Upper lobe of left lung (tissue), 6 donors: ENCODE data around the gene CASP8. TPM values are rescaled to one million over a fixed set of nuclear protein-coding genes. Genes with fewer than 3 reads are reported as not detected.

Experiments
- ATAC-seq, 2 donors: fragments of 200-7000 bp; cut with Tn5 transposase; one replicate each; pipeline ENCODE4 v1.9.1; 2022; ENCODE audit warnings: mild to moderate bottlenecking in 2 of 2, moderate library complexity in 2 of 2; ENCODE audit not compliant: low FRiP score in 2 of 2
- DNase-seq, 2 donors: peaks; one replicate each; pipeline ENCODE4 v3.0.0-alpha.2; 2019 to 2020
- H3K27ac ChIP-seq, 4 donors: fragments of 200-600 bp; sonication (generic); one replicate each; pipeline ENCODE4 v1.5.1; 2016 to 2019
- H3K27me3 ChIP-seq, 4 donors: fragments of 200-600 bp; sonication (generic); one replicate each; pipeline ENCODE4 v1.5.1; 2017 to 2019
- H3K36me3 ChIP-seq, 4 donors: fragments of 200-600 bp; sonication (generic); one replicate each; pipeline ENCODE4 v1.5.1; 2016 to 2019
- H3K4me1 ChIP-seq, 4 donors: fragments of 200-600 bp; sonication (generic); one replicate each; pipeline ENCODE4 v1.5.1; 2018 to 2019
- H3K4me3 ChIP-seq, 4 donors: fragments of 200-600 bp; sonication (generic); one replicate each; pipeline ENCODE4 v1.5.1; 2017 to 2019; ENCODE audit warnings: mild to moderate bottlenecking in 2 of 4, moderate library complexity in 1 of 4
- H3K9me3 ChIP-seq, 4 donors: fragments of 200-600 bp; sonication (generic); one replicate each; pipeline ENCODE4 v1.5.1; 2018 to 2019
- EP300 ChIP-seq, 4 donors: sonication (generic); formaldehyde crosslinking; IDR thresholded peaks; one replicate each; pipeline ENCODE4 v1.5.1; 2017; ENCODE audit warnings: antibody characterized with exemption in 4 of 4, control low read depth in 2 of 4
- POLR2A ChIP-seq, 4 donors: fragments of 450-650 bp; IDR thresholded peaks; one replicate each; pipeline ENCODE4 v1.5.1; 2016 to 2017; ENCODE audit warnings: antibody characterized with exemption in 4 of 4, mild to moderate bottlenecking in 2 of 4
- POLR2AphosphoS5 ChIP-seq, 2 donors: sonication (generic); formaldehyde crosslinking; IDR thresholded peaks; one replicate each; pipeline ENCODE4 v1.5.1; 2017; ENCODE audit warnings: antibody characterized with exemption in 2 of 2
- WGBS, 2 donors: methylation state at CpG; one replicate each; pipeline ENCODE4 v1.1.5; 2017 to 2018; 5-methylcytosine and 5-hydroxymethylcytosine counted together
- total RNA-seq, 6 donors: library from RNA; depleted of rRNA in 4 of 6; stranded (reverse); fragments of >200 nt in 4 of 6; gene quantifications; one replicate each; pipeline versions ENCODE4 v1.1.0 to v1.2.1, GENCODE V29; 2016 to 2021
- TF ChIP-seq, protein P1 (sequence below), 6 experiments: fragments of 450-650 bp in 4 of 6; fragments of 200-600 bp in 2 of 6; sonication (generic) in 2 of 6; IDR thresholded peaks; one replicate each; pipeline ENCODE4 v1.5.1; 2016 to 2019; ENCODE audit warnings: antibody characterized with exemption in 6 of 6
- donor health status: DM: no; HTN: no; CAD: no; lungs with moderate emphysema.
- donor health status: DM: no; HTN: yes; CAD: no; lungs with severe emphysema.

CASP8 gene
- total RNA-seq, 6 donors from 2014 or later, result 23.7 to 81.7 (median 40.6) TPM

DNA sequence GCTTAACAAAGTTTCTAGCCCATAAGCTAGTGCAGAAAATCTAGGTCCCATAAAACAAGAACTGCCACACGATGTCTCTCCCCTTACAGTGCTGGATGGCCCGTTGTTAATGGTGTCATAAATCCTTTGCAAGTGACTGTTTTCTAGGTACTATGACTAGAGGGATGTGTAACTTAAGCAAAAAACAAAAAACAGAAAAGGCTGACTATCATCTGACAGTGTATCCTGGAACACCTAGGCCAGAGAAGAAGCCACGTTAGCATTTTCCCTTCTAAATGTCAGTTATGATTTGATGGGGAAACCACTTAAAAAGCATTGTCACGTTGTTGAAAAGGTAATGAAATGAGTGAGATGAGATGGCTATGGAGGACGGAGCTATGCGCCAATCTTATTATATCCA, 2.4 kb downstream of the CASP8 start:
- Histone ChIP-seq H3K9me3 (no peaks in the 10 kb centered on the region), H3K4me3 (peak overlapping the region in 1 of 4 donors; percentile 11), H3K36me3 (peaks cover 0 to 15% (median 8%) of the 10 kb centered on the region in 4 donors), H3K27ac (peak overlapping the region in 1 of 4 donors; percentile 92), H3K27me3 (no peaks in the 10 kb centered on the region), H3K4me1 (peaks cover 36 to 39% (median 37%) of the 10 kb centered on the region in 4 donors)
- no peak for ATAC-seq
- no peak for TF ChIP-seq EP300 (IDR thresholded peaks at IDR 0.05)
- TF ChIP-seq POLR2AphosphoS5 (IDR thresholded peaks at IDR 0.05), result no peak
- TF ChIP-seq, protein P1, sequence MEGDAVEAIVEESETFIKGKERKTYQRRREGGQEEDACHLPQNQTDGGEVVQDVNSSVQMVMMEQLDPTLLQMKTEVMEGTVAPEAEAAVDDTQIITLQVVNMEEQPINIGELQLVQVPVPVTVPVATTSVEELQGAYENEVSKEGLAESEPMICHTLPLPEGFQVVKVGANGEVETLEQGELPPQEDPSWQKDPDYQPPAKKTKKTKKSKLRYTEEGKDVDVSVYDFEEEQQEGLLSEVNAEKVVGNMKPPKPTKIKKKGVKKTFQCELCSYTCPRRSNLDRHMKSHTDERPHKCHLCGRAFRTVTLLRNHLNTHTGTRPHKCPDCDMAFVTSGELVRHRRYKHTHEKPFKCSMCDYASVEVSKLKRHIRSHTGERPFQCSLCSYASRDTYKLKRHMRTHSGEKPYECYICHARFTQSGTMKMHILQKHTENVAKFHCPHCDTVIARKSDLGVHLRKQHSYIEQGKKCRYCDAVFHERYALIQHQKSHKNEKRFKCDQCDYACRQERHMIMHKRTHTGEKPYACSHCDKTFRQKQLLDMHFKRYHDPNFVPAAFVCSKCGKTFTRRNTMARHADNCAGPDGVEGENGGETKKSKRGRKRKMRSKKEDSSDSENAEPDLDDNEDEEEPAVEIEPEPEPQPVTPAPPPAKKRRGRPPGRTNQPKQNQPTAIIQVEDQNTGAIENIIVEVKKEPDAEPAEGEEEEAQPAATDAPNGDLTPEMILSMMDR (IDR thresholded peaks at IDR 0.05), result no peak
- TF ChIP-seq POLR2A (IDR thresholded peaks at IDR 0.05), result no peak
- DNase-seq, result no peak
- 71 to 74% methylated on average over 6 of the region's 6 CpGs for WGBS, 2 donors

DNA sequence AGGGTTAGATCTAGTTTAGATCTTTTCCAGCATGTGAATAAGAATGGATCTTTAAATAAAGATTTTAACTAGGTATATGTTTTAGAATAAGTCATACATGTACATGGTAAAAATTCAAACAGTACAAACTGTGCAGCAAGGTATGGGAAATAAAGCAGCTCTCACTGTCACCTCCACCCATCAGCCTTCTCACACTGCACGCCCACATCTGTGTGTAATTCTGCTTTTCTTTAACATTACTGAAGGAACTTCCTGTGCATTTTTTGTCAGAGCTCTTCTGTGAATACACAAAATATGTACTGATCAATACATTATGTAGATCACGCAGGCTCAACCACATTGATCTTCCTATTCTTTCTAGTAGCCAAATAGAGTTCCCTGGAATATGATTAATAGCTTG, 3.4 kb downstream of the CASP8 start:
- peak overlapping the region in 1 of 4 donors; percentile 36 for H3K27ac ChIP-seq
- peaks cover 0 to 25% (median 8%) of the 10 kb centered on the region in 4 donors for H3K36me3 ChIP-seq
- TF ChIP-seq, protein P1 (IDR thresholded peaks at IDR 0.05), result no peak
- no peaks in the 10 kb centered on the region for H3K9me3 ChIP-seq
- DNase-seq, result no peak
- no peaks in the 10 kb centered on the region for H3K27me3 ChIP-seq
- ATAC-seq, result no peak
- H3K4me3 ChIP-seq, result no peak overlapping the region
- H3K4me1 ChIP-seq, result peaks cover 34 to 38% (median 36%) of the 10 kb centered on the region in 4 donors
- 69 to 81% methylated on average over 2 of the region's 2 CpGs for WGBS, 2 donors

DNA sequence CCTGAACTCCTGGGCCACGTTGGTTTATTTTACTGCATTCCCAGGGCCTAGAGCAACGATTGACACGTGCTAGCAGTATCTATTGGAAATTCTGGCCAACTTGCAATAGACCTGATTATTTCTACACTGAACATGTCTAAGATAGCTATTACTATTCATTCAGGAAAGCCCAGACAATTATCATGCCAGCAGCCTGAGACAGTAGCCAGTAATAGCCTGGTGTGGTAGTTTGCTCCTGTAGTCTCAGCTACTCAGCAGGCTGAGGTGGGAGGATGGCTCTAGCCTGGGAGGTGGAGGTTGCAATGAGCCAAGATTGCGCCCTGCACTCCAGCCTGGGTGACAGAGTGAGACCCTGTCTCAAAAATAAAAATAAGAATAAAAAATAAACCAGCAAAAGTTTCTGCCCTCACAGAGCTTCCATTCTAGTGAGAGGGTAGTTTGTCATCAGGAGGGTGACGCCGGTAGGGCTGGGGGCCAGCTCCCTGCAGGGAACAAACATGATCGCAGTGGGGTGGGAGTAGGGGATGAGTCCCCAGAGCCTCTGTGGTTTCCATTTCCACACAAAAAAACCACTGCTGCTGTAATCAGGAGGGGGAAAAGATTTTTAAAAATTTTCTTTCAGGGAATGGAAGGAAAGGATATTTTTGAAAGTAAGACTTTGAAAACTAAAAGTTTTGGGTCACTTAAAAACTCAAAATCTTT, 4.3 kb downstream of the CASP8 start:
- no peak for DNase-seq
- H3K4me3 ChIP-seq, result no peak overlapping the region
- no peaks in the 10 kb centered on the region for H3K27me3 ChIP-seq
- TF ChIP-seq EP300 (IDR thresholded peaks at IDR 0.05) (no peak), POLR2A (IDR thresholded peaks at IDR 0.05) (no peak), POLR2AphosphoS5 (IDR thresholded peaks at IDR 0.05) (no peak)
- TF ChIP-seq, protein P1 (IDR thresholded peaks at IDR 0.05), result no peak
- H3K4me1 ChIP-seq, result peaks cover 25 to 32% (median 29%) of the 10 kb centered on the region in 4 donors
- H3K27ac ChIP-seq, result peak overlapping the region in 1 of 4 donors; percentile 36
- H3K9me3 ChIP-seq, result no peaks in the 10 kb centered on the region
- 81 to 88% methylated on average over 7 of the region's 7 CpGs for WGBS, 2 donors
- no peak for ATAC-seq
- peaks cover 0 to 31% (median 11%) of the 10 kb centered on the region in 4 donors for H3K36me3 ChIP-seq

DNA sequence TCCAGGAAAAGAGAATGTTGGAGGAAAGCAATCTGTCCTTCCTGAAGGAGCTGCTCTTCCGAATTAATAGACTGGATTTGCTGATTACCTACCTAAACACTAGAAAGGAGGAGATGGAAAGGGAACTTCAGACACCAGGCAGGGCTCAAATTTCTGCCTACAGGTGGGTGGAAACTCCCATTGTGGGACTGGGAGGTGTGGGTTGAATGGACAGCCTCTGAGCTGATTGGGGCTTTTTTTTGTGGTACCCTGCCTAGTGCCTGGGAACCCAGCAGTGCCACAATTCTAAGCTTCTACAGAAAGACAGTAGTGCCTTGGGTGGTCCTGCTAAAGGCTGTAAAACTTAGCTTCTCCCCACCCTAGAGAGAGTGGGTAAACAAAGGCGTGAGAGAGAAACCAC, 6.3 kb downstream of the CASP8 start:
- peaks cover 2 to 45% (median 11%) of the 10 kb centered on the region in 4 donors for H3K36me3 ChIP-seq
- WGBS, 2 donors, result 73 to 93% methylated on average over 2 of the region's 2 CpGs
- DNase-seq (no peak), ATAC-seq (no peak)
- TF ChIP-seq, protein P1 (IDR thresholded peaks at IDR 0.05), result no peak
- TF ChIP-seq EP300 (IDR thresholded peaks at IDR 0.05) (no peak), POLR2AphosphoS5 (IDR thresholded peaks at IDR 0.05) (no peak), POLR2A (IDR thresholded peaks at IDR 0.05) (no peak)
- no peak overlapping the region for H3K27ac ChIP-seq
- no peak overlapping the region for H3K4me3 ChIP-seq
- no peaks in the 10 kb centered on the region for H3K27me3 ChIP-seq
- H3K4me1 ChIP-seq, result peaks cover 11 to 15% (median 13%) of the 10 kb centered on the region in 4 donors
- no peaks in the 10 kb centered on the region for H3K9me3 ChIP-seq
